ENCODE results near the gene PDGFA.

- TF ChIP-seq POLR2A (IDR thresholded peaks at IDR 0.05) = no peak
- no peak for TF ChIP-seq EP300 (IDR thresholded peaks at IDR 0.05)
- no peak for TF ChIP-seq CTCF (IDR thresholded peaks at IDR 0.05)
- no peak for TF ChIP-seq POLR2AphosphoS5 (IDR thresholded peaks at IDR 0.05)
Observed at GRCh38 chr7:522951-523314, 3.3 kb upstream of the PDGFA start.
